Measurements from ENCODE around the gene MPIG6B.

The MPIG6B gene

DNA sequence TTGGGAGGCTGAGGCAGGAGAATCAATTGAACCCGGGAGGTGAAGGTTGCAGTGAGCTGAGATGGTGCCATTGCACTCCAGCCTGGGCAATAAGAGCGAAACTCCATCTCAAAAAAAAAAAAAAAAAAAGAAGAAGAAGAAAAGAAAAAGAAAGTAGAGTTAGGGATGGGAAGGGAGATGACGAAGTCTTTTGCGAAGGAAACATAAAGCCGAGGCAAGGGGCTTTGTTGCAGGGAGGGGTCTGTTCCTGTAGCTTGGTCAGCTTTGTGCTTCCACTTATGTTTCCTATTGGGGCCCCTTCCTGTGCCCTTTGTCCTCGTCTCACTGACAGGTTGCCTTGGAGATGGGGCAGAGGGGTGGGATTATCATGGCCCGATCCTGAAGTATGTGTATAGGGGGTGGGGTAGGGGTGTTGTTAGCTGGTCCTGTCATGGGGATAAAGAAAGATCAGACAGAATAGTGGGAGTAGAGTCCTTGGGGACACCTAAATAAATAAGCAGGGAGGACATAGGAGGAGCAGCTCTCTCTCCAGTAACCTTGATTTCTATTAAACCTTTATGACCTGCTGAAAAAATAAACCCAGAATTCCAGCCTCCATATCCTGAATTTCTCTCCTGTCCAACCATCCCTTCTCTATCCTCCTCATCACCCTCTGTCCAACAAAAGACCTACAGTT, 14.3 kb downstream of the MPIG6B start:
- DNase-seq (ENCODE audit: low read depth, low spot score), result no peak

DNA sequence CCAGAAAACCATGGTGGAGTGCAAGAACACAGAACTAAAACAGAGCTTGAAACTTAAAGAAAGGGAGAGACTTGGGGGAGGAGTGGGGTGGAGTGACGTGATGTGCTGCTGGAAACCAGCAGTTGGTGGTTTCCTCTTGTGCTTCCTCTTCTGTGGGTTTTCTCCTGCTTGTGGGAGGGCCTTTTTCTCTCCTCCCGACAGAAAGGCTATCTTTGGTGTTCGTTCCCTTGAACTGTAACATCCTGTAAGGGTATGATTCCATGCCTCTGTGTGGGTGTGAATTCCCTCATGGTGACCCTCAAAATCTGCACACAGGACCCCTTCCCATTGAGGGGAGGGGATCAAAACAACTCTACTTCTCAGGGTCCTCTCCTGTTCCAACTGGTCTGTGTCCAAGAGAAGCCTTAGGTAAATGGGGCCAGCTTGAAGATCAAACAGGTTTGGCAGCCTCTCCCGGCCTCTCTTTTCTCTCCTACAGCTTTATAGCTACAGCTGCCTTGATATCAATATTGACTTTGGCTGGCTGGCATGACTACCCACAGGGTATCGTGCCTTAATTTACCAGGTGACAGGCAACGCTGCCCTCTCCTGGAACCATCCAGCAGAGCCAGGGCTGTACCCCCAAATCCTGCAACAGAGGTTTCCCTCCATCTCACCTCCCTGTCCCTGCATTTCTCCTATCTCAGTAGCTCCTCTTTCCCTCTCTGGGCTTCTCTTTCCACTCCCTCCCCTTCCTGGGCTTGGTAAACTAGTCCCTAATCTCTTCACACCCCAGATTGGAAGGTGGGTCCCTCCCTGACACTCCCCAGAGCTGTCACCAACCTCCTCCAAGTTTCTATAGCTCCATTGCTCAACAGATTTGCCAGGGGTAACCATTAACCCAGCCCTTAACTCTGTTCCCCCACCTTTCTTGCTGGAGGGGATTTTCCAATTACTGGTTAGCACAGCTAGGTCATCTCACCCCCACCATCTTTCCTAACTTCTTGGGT, 15.1 kb downstream of the MPIG6B start:
- DNase-seq (ENCODE audit: low read depth, low spot score), result peak; percentile 48

DNA sequence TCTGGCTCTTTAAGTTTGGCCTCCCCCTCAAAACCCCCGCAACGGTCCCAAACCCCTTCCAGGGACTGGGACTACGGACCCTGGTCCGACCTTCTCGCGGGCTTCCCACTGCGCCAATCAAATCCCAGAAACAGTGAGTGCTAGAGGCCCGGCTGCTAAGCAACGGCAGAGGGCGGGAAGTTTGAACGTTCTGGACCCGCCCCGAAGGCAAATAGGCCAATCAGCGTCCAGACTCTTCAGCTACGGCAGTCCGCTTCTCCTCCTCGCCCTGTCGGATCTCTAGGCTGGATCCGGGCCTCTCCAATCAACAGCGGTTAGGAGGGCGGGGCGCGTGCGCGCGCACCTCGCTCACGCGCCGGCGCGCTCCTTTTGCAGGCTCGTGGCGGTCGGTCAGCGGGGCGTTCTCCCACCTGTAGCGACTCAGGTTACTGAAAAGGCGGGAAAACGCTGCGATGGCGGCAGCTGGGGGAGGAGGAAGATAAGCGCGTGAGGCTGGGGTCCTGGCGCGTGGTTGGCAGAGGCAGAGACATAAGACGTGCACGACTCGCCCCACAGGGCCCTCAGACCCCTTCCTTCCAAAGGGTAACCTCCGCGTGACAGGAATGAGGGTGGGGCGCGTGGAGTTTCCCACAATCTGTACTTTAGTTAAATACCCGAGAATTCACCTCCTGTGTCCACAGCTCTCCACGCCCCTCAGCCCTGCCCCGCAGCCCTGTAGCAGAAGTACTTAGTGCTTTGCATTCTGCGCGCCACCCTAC, 16.6 kb downstream of the MPIG6B start, which contains the start of gene MSH5:
MSH5 (plus strand) TSS at position 367 of the 758 bp plus-strand sequence. CDS start 462 bp downstream, outside the sequence.
- peak; percentile 88 for DNase-seq (ENCODE audit: low read depth, low spot score)

DNA sequence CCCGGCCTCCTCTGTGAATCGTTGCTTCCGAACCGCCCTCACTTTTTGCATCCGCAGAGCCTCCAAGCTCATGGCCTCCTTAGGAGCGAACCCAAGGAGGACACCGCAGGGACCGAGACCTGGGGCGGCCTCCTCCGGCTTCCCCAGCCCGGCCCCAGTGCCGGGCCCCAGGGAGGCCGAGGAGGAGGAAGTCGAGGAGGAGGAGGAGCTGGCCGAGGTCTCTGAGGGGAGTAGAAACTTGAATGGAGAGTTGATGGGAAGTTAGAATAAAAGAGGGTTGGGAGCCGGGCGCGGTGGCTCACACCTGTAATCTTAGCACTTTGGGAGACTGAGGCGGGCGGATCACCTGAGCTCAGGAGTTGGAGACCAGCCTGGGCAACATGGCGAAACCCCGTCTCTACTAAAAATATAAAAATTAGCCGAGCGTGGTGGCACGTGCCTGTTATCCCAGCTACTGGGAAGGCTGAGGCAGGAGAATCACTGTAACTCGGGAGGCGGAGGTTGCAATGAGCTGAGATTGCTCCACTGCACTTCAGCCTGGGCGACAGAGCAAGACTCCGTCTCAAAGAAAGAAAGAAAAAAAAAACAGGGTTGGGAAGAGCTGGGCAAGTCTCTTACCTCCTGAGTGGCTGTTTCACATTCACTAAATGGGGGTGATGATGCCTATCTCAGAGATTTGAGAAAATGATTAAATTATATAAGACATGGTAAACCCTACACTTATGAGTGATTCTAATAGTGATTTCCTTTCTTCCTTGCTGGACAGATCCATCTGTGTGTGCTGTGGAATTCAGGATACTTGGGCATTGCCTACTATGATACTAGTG, 17.4 kb downstream of the MPIG6B start:
- no peak for DNase-seq (ENCODE audit: low read depth, low spot score)

DNA sequence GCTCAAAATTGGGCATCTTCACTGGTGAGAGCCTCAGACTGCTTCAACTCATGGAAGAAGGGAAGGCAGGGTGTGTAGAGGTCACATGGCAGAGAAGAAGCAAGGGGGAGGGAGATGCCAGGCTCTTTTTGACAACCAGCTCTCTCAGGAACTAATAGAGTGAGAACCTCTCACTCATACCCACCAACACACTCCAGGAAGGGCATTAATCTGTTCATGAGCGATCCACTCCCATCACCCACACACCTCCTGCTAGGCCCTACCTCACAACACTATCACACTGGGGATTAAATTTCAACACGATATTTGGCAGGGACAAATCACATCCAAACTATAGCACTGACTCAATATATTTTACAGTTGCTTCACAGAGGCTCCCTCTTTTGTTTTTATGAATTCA, 18.6 kb downstream of the MPIG6B start:
- DNase-seq (ENCODE audit: low read depth, low spot score), result no peak

DNA sequence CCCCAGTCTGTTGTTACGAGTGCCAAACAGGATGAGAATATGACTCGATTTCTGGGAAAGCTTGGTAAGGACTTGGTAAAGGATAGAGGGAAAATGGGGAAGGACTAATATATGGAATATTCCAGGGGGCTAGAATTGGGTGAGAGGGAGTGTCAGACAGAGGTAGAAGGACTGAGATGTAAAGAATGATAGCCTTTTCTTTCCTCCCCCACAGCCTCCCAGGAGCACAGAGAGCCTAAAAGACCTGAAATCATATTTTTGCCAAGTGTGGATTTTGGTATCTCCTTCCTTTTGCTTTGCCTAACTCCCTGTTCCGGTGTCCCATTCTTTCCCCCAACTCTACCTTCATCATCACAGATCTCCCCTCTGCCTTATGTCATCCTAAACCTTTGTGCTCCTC, 19.7 kb downstream of the MPIG6B start:
- DNase-seq (ENCODE audit: low read depth, low spot score), result no peak

DNA sequence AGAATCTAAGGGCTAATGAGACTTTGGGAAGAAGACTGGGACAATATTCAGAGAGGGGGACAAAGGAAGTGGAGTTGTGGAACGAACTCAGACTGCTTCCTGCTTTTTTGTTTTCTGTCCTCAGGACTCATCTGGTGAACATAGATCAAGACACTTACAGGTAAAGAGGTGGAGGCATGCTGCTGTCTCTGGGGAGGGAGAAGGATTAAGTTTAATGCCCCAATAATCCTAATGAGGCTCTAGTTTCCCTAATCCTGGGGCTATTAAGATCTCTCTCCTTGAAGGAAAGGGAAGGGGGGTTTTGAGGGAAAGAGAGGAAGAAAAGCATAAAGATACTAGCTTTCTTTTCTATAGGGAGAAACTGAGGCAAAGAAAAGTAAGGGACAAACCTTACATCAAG, 21.2 kb downstream of the MPIG6B start:
- DNase-seq (ENCODE audit: low read depth, low spot score), result no peak

DNA sequence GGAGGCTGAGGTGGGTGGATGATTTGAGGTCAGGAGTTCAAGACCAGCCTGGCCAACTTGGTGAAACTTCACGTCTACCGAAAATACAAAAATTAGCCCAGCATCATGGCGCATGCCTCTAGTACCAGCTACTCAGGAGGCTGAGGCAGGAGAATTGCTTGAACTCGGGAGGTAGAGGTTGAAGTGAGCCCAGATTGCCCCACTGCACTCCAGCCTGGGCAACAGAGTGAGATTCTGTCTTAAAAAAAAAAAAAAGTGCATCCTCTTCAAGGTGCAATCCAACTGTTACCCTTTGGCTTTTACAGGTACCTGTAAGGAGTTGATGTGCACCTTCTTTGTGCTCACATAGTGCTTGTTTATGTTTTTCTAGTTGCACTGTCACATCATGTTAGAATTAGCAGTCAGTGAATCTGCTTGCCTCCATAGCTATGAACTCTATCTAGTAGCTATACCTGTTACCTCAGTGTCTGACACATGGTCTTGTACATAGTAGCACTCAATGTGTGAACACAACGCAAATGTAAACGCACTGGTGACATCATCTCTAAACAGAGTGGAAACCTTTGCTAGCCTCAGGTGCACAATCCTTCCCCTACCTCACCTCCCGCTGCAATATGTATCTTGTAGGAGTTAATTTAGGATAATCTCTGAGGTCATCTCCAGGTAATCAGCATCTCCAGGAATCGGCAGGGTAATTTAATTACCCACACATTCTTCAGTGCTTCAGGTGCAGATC, 26.3 kb downstream of the MPIG6B start:
- no peak for DNase-seq (ENCODE audit: low read depth, low spot score)

DNA sequence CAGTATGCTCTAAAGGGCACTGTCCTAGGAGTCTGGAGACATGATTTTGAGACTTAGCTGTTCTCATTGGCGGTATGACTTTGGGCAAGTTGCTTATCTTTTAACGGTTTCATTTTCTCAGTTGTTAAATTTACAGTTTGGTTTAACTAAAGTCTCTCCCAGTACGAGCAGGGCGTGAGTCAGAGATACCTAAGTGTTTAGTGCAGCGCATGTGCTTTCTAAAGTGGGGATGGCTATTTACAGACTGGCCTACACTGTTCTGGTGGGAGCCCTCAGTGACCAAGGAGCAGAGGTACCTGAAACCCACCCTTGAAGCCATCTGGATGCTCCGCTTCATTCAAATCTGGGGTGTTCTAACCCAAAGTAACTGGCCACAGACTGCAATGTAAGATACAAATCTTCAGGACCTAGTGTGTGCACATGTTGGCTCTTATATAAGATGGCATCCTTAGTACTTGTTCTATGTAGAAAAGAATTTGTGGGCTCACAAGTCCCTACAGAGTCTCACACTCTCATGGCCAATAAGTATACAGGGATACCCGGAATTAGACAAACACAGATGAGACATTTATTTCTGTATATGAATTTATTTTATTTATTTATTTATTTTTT, 27.3 kb downstream of the MPIG6B start:
- no peak for DNase-seq (ENCODE audit: low read depth, low spot score)

DNA sequence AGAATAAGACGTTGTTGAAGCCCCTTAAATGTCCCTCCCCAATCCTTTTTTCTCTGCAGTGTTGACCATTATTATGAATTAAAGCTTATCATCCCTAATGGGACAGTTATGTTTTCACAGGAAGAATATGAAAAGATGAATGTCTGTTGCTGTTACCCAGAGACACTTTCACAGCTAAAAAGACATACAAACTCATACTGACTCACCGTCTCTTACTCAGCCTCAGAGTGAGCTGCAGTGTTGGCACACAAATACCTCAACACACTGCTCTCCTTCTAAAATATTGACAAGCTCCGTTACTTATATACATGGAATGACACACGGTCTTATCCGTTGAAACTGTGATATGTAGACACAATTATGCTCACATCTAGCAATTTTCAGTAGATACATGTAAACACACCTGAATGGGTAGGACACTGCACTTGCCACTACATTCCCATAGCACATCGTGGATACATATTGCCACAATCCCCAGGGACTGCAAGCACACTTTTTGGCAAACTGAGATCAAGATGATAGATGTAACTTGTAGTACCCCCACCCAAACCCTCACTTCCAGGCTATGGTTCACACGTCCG, 29.7 kb downstream of the MPIG6B start:
- DNase-seq (ENCODE audit: low read depth, low spot score), result no peak

DNA sequence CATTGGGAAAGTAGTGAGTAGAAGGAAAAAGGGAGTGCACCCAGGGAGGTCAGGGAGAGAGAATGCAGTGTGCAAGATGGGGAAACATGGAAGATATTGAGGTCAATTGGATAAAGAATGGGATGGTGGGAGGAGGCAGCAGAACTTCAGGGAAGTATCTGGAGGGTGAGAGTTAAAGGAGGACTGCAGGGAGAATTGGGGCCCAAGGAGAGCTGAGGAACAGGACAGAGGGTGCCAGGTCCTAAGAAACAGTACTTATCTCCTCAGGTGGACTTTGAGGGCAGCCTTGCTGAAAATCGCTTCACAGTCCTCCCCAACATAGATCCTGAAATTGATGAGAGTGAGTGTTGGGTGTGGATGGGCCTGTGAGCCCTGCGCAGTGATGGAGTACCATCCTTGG, 35.1 kb downstream of the MPIG6B start:
- no peak for DNase-seq (ENCODE audit: low read depth, low spot score)

DNA sequence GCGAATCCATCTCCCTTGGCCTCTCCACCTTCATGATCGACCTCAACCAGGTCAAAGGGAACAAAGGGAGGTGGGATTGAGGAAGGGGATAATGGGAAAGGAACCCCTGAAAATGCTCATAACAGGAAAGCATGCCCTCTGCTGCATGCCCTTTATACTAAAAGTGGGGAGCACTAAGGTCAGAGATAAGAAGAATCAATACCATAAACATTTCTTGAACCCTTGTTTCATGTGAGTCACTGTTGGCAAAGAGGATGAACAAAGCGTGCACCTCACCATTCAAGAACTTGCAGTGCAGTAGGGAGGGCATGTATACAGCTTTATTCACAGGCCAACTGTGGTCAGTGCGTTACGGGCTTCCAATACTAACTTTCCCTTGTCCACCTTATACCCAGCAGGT, 37.6 kb downstream of the MPIG6B start:
- DNase-seq (ENCODE audit: low read depth, low spot score), result no peak

DNA sequence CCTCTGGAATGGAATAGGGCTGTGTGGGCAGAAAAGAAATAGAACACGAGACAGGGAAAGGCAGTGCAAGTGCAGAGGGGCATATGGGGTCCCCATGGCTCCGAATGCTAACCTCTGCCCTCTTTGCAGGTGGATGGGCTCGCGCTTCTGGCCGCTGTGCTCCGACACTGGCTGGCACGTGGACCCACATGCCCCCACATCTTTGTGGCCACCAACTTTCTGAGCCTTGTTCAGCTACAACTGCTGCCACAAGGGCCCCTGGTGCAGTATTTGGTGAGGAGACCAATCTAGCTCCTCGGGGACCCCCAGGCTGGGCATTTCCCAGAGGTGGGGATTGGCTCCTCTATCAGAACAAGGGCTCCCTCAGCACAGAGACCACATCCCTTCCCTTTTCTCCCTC, 38.2 kb downstream of the MPIG6B start:
- no peak for DNase-seq (ENCODE audit: low read depth, low spot score)

DNA sequence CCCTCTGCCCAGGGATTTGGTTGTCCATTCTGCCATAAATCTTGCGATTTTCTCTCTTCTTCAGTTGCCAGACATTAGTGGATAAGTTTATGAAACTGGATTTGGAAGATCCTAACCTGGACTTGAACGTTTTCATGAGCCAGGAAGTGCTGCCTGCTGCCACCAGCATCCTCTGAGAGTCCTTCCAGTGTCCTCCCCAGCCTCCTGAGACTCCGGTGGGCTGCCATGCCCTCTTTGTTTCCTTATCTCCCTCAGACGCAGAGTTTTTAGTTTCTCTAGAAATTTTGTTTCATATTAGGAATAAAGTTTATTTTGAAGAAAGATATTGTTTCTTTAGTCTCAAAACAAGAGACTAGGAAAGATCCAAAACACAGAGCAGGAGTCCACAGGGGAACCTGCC, 39.2 kb downstream of the MPIG6B start, which contains the start of gene SAPCD1:
SAPCD1 (plus strand) TSS at position 301 of the 400 bp plus-strand sequence. CDS start 399 bp downstream, outside the sequence.
- no peak for DNase-seq (ENCODE audit: low read depth, low spot score)

DNA sequence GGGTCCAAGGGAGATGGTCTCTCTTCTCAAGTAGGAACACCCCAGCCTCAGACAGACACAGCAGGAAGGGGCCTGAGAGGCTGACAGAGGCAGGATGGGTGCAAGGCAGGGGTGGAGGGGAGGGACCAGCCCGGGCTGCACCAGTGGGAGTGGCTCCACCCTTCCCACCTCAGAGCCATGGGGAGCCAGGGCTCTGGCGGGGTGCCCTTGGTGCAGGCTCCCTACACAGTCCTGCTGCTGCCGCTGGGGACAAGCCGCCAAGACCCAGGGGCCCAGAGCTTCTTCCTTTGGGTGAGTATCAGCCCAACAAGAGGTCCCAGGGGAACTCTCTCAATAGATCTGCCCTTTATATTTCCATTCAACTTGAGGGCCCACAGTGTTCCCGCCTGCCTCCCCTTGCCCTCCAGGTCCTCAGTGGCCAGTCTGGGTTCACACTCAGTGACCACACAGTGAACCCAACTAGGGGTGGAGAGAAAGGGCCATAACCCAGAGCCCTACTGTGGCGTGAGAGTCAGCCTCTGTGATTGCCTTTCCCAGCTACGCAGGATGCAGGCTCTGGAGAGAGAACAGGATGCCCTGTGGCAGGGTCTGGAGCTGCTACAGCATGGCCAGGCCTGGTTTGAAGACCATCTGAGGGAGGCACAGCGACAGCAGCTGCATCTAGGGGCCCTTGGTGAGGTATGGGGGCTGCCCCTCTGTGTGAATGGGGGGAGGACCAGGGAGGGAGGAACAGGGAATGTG, 39.9 kb downstream of the MPIG6B start:
- DNase-seq (ENCODE audit: low read depth, low spot score), result no peak

DNA sequence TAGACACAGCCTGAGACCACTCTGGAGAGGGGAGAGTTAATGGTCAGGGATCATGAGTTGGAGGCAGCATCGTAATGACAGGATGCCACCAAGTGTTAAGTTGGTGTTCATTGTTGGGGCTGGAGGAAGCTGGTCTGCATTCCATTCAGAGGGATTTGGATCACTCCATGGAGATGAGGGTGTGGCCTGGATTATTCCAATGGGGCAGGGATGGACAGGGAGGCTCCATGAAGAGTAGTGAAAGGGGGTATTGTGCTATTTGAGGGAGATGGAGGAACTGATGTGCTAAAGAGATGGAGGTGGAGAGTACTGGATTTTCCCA, 40.4 kb downstream of the MPIG6B start:
- no peak for DNase-seq (ENCODE audit: low read depth, low spot score)

DNA sequence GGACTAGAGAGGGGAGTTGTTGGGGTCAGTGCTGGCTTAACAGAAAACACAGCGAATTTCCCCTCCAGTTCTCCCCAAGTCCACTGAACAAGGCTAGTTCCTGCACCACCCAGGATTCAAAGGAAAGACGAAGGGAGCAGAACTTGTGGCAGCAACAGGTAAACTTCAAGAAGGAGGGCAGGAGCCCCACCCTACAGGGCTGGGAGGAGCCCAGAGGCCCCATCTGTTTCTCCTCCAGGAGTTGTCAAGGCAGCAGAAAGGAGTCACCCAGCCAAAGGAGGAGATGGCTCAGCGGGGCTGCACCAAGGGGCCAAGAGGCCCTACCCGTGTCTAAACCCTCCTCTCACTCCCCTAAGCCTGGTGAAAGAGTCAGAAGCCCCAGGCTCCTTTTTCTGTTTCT, 41.0 kb downstream of the MPIG6B start:
- DNase-seq (ENCODE audit: low read depth, low spot score), result no peak

DNA sequence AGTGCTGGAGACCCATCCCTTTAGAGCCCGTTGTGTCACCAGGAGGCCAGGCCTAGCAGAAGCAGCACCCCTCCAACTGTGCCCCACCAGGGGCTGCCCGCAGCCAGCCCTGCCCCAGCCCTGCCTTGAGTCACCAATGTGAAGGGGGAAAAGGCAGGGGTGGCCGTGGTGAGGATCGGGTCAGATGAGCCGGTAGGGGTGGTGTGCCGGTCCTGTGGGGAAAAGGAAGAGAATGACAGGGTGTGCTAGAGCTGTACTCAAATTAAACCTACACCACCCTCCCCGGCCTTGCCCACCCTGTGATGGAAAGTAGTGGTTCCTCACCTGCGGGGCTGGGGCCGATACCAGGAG, 42.4 kb downstream of the MPIG6B start:
- DNase-seq (ENCODE audit: low read depth, low spot score), result no peak

Data from activated CD4-positive, CD25-positive, alpha-beta regulatory T cell treated with anti-CD3 and anti-CD28 coated beads, Interleukin-2, amount 50 U/mL, for 16 hours (primary cell).